Left colon (tissue), 2 donors: ENCODE measurements around the gene NDE1. TPM values are rescaled to one million over a fixed set of nuclear protein-coding genes. Genes with fewer than 3 reads are reported as not detected.

ENCODE experiments used
- ATAC-seq: fragments of 200-7000 bp; cut with Tn5 transposase; one replicate; pipeline ENCODE4 v1.9.1; 2020; ENCODE audit warnings: mild to moderate bottlenecking, moderate library complexity
- DNase-seq, 2 donors: peaks; one replicate each; pipeline ENCODE4 v3.0.0-alpha.2; 2020
- intact Hi-C, 2 donors: fragments of 100-400 bp; cut with DNase I in 1 of 2; cut with micrococcal nuclease in 1 of 2; formaldehyde crosslinking; loops; one replicate each; pipeline versions ENCODE4 v1.11.2 to v1.14.0; 2022; cut with DNase I, micrococcal nuclease
- total RNA-seq, 2 donors: library from RNA; stranded (reverse); fragmentation: NEBNext Ultra II Directional; extraction: Animal tissue kit (Norgen Biotek cat#: 25700); gene quantifications; one replicate each; pipeline ENCODE4 v1.2.1, GENCODE V29; 2021
- donor health status: DM: no; HTN: no; CAD: no.
- donor health status: DM: yes; HTN: yes; CAD: no.

NDE1 gene
- total RNA-seq, 2 donors from 2014 or later: 24.8 to 30.9 TPM

DNA sequence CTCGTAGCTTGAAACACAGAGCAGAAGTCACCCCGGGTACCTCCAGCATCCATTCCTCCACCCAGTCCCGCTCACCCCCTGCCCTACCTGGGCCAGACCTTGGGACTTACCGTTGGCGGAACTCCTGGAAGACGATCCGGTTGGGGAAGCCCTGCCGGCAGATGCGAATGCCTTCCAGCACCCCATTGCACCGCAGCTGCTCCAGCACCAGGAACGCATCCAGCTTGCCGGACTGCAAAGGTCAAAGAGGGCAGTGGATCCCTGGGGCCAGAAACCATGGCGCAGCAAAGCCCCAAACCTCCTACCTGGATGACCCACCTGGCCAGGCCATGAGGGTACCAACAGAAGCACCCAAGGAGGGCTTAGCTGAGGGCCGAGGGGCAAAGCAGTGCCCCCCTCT, 97.9 kb downstream of the NDE1 start:
- DNase-seq: no peak
- ATAC-seq: no peak
- intact Hi-C loops: no loop called here

DNA sequence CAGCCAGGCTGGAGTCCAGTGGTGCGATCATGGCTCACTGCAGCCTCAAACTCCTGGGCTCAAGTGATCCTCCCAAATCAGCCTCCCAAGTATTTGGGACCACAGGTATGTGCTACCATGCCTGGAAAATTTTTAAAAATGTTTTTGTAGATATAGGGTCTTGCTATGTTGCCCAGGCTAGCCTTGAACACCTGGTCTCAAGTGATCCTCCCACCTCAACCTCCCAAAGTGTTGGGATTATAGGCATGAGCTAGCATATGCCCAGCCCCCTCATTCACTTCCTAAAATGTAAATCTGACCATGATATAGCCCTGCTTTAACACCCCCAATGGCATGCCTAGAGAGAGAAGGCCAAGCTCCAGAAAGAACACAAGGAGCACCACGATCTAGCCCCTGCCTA, 98.6 kb downstream of the NDE1 start:
- no peak for DNase-seq
- no peak for ATAC-seq
- intact Hi-C loops: no loop called here

DNA sequence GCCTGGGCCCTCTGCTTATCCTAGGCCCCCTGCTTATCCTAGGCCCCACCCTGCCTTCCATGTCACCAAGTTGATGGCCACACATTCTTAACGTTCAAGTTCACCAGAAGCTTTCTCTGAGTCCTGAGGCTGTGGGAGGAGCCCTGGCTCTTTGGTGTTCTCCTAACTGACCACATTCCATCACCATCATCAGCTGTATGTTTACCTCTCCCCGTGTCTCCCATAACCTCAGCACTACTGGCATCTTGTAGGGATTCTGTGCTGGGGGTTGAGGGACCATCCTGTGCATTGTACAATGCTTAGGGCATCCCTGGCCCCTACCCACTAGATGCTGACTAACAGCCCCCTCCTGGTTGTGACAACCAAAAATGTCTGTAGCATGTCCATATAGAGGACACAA, 99.3 kb downstream of the NDE1 start:
- intact Hi-C loops: no loop called here
- no peak for ATAC-seq
- no peak for DNase-seq

DNA sequence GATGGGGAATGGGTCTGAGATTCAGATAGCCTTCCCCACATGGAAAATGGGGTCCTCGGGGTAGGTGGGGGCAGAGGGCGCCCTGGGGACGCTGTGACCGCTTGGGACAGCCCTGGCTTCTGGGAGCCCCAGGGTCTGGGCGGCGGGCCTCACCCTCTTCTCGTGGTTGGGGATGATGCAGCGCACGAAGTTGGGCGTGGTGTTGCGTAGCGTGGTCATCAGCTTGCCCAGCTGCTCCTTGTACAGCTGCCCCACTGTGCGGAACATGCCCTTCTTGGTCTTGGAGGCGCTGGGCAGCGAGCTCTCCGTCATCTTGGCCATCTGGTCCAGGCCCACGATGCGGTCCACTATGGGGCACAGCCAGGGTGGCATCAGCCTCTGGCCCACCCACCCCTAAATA, 99.9 kb downstream of the NDE1 start:
- DNase-seq (no peak), ATAC-seq (no peak)
- intact Hi-C loops: no loop called here

DNA sequence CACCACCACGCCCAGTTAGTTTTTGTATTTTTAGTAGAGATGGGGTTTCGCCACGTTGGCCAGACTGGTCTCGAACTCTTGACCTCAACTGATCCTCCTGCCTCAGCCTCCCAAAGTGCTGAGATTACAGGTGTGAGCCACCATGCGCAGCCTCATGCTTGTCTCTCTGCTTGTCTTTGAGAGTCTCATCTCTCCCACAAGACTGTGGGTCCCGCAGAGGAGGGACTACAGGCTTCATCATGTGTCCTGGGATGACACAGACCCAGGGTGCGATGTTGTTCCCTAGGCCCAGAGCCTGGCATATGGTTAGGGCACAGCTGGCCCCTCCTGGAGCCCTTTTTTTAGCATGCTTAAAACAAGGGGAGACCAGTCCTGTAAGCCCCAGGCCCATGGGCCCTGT, 101.9 kb downstream of the NDE1 start:
- intact Hi-C loops: no loop called here
- DNase-seq (no peak), ATAC-seq (no peak)

DNA sequence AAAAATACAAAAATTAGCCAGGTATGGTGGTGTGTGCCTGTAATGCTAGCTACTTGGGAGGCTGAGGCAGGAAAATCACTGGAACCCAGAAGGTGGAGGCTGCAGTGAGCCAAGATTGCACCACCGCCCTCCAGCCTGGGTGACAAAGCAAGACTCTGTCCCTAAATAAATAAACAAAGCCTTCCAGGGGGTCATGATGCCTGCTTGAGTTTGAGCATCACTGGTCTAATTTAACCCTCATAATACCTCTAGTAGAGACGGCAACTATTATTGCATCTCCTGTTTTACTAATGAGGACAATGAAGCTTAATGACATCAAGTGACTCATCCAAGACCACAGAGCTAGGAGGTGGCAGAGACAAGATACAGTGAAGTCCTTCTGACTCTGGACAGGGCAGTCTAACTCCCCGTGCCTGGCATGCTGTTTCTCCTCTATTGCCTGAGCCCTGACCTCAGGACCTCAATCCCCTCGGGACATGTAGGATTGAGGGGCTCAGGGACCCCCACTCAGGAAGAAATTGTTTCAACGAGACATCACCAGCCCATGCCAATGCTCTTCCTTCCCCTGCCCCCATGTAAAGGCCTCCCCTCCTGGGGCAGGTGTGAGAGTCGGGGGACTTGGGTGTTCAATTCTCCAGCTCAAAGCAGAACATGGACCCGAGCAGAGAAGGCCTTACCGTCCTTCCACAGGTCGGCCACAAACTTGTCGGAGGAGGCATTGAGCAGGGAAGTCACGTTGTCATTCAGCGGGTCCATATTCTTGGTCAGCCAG, 102.9 kb downstream of the NDE1 start:
- ATAC-seq (no peak), DNase-seq (no peak)
- intact Hi-C loops: no loop called here

DNA sequence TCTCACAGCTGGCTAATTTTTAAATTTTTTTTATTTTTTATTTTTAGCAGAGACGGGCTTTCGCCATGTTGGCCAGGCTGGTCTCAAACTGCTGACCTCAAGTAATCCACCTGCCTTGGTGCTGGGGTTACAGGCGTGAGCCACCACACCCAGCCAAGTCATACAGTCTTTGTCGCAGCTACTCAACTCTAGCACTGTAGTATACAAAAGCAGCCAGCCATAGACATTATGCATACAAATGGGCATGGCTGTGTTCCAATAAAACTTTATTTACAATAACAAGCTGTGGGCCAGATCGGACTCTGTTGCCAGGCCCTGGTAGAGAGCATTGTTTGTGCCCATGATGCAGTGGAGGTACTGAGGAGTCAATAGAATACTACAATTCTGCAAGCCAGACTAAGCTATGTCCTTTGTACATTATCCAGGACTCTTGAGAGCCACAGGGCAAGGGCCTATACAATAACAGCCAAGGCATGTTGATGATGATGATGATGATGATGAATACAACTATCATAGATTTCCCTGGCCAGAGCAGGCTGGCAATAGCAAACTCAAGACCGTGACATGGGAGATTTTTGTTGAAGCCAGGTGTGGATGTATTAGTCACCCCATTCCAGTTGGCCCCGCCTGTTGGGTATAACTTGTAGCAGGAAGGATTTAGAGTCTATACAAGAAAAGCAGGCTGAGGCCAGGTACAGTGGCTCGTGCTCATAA, 104.9 kb downstream of the NDE1 start:
- no peak for ATAC-seq
- intact Hi-C loops: no loop called here
- no peak for DNase-seq

DNA sequence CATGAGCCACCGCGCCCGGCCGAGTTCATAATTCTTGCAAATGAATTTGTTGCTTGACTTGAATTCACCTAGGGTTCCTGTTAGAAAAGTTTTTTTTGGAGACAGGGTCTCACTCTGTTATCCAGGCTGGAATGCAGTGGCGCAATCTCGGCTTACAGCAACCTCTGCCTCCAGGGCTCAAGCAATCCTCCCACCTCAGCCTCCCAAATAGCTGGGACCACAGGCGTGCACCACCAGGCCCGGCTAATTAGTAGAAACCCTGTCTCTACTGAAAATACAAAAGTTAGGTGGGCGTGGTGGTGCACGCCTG, 107.0 kb downstream of the NDE1 start:
- DNase-seq (no peak), ATAC-seq (no peak)
- intact Hi-C loops: no loop called here

DNA sequence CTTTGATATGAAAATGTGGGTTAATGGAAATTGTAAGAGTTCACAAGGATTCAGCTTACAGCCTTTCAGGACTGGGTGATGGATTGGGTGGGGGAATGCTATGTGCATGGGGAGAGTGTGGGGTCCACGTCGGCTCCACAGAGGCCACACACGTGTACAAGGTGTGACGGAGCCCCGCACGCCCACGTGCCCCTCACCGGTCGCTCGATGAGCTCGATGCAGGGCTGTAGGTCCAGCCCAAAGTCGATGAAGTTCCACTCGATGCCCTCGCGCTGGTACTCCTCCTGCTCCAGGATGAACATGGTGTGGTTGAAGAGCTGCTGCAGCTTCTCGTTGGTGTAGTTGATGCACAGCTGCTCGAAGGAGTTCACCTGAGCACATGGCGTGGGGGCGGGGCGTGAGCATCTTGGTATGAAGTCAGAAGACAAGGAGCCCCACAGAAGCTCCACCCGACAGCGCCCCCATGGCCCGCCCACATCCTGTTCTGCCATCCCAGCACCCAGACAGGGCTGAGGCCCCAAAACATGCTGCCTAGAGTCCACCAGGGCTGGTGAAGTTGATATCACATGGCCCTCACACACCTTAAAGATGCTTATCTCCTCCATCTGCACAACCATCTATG, 107.7 kb downstream of the NDE1 start:
- no peak for ATAC-seq
- no peak for DNase-seq
- intact Hi-C loops: no loop called here

DNA sequence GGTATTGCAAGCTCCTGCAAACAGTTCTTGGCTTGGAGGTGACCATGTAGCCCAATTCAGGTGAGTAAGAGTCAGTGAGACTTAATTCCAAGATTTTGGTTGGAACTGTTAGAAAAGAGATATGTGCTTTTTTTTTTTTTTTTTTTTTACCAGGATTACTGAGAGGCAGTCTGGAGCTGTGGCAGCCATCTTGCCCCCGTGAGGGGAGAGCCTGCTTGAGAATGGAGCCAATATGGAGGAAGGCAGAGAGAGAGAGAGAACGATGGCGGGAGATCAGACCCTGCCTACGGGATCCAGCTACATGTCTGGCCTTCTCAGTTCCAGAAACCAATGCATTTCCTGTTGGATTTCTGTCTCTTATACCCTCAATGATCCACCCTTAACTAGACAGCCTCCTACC, 109.0 kb downstream of the NDE1 start:
- DNase-seq: no peak
- intact Hi-C loops: no loop called here
- ATAC-seq: no peak

DNA sequence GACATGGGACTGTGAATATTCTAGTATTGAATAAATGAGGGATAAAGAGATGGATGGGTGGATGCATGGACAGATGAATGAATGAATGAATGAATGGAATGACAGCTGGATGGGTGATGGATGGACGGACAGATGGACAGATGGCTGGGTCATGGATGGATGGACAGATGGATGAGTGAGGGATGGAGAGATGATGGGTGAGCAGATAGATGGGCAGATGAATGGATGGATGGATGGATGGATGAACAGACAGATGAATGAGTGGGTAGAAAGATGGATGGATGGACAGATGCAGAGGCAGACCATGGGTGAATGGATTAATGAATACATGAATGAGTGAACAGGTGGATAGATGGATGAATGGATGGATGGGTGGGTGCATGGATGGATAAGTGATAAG, 110.1 kb downstream of the NDE1 start:
- DNase-seq (no peak), ATAC-seq (no peak)
- intact Hi-C loops: no loop called here

DNA sequence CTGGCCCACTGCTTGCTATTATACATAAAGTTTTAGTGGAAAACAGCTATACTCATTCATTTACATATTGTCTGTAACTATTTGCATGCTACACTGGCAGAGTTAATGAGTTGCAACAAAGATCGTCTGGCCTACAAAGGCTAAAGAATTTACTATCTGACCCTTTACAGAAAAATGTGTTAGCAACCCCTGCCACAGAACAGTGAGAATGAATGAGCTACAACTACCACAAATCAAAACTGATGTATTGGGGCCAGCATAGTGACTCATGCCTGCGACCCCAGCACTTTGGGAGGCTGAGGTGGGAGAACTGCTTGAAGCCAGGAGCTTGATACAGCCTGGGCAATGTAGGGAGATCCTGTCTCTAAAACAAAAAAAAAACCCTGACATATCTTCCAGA, 114.1 kb downstream of the NDE1 start:
- ATAC-seq: no peak
- no peak for DNase-seq
- intact Hi-C loops: no loop called here

DNA sequence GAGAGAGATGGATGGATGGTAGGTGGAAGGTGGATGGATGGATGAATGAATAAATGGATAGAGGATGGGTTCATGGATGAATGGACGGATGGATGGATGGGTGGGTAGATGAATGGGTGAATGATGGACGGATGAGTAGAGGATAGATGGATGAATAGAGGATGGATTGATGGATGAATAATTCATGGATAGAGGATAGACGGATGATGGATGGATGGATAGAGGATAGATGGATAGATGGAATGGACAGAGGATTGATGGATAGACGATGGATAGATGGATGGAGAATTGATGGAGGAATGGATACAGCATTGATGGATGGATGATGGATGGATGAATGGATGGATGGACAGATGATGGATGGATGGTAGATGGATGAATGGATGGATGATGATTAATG, 115.1 kb downstream of the NDE1 start:
- intact Hi-C loops: no loop called here
- DNase-seq (no peak), ATAC-seq (no peak)

DNA sequence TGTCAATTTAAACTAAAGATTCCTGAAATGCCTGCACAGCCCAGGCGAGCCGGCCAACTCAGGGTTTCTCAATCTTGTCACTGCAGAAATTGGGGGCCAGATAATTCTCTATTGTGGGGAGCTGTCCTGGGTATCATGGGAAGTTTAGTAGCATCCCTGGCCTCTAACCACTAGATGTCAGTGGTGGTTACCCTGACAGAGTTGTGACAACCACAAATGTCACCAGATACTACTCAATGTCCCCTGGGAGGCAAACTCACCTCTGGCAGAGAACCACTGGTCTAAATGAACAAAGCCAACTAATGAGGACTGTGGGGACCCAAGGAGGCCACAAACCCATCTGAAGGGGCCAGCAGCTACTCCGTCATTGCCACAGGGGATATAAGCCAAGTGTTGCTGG, 115.8 kb downstream of the NDE1 start:
- intact Hi-C loops: no loop called here
- ATAC-seq: peak; percentile 78
- DNase-seq: peak in 1 of 2 donors; percentile 11

DNA sequence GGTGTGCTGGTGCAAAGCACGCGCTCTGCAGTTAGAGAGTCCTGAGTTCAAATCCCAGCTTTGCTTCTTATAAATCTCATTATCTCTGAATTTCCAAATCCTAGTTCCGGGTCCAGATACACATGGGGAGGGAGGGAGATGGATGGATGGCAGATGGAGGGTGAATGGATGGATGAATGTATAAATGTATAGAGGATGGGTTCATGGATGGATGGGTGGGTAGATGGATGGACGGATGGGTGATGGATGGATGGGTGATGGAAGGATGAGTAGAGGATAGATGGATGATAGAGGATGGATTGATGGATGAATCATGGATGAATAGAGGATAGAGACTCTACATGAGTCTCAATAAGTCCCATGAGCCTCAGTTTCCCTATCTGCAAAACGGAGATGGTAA, 116.9 kb downstream of the NDE1 start:
- ATAC-seq: no peak
- intact Hi-C loops: no loop called here

DNA sequence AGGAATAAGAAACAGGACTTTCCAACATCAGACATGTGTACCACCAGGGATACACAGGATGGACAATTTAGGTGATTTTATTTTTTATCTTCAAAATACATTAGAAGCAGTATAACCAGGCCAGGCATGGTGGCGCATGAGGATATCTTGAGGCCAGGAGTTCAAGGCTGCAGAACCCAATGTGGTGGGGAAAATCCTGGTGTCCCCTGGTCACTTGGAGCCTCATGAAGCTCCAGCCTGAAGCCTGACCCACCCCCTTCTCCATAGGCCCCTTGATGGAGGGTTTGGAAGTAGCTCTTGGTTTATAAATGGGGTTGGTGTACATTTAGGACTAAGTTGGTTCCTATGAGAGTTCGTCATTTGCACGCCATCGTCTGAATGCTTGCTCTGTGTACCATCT, 118.2 kb downstream of the NDE1 start:
- ATAC-seq (no peak), DNase-seq (no peak)
- intact Hi-C loops: no loop called here

More for the DNA sequence above, 116.9 kb downstream of the NDE1 start:
- no peak for DNase-seq

DNA sequence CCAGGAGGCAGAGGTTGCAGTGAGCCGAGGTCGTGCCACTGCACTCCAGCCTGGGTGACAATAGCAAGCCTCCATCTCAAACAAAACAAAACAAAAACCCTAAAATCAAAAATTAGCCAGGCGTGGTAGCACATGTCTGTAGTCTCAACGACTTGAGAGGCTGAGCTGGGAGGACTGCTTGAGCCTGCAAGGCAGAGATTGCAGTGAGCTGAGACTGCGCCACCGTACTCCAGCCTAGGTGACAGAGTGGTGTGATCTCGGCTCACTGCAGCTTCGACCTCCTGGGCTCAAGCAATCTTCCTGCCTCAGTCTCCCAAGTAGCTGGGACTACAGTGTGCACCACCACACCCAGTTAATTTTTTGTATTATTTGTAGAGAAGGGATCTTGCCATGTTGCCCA, 119.2 kb downstream of the NDE1 start:
- ATAC-seq (no peak), DNase-seq (no peak)
- intact Hi-C loops: no loop called here

DNA sequence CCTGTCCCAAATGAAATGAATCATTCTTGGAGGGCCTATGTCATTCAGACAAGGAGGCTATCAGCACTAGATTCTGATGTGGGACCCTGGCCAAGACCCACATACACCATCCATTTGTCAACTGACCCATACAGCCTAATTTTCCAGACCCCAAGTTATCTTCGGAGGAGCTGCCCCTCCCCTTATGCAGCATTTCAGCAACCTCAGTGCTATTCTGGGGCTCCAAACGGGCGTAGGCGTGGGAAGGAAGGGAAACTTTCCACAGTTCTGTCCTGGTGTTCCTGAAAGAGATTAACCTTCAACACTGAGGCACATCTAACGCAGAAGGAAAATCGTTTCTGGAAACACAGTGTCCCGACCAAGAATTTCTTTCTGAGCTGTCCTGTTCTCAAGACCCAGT, 120.1 kb downstream of the NDE1 start:
- DNase-seq (no peak), ATAC-seq (no peak)
- intact Hi-C loops: no loop called here

DNA sequence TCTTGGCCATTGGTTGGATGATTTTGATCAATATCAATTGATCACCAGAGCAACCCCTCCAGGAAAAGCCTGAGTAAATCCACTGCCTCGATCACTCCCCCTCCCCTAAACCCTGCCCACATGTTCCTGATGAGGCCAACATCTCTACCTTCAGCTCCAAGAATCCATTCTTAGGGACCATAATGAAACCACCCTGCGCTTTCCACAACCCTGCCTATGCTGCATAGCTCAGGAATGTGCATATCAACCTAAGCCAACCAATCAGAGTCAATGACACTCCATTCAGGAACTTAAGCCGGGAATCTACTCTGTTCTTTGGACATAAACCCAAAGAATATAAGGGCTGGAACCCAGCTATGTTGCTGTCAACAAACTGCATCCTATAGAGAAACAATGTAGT, 120.5 kb downstream of the NDE1 start:
- DNase-seq: no peak
- ATAC-seq: no peak
- intact Hi-C loops: no loop called here

DNA sequence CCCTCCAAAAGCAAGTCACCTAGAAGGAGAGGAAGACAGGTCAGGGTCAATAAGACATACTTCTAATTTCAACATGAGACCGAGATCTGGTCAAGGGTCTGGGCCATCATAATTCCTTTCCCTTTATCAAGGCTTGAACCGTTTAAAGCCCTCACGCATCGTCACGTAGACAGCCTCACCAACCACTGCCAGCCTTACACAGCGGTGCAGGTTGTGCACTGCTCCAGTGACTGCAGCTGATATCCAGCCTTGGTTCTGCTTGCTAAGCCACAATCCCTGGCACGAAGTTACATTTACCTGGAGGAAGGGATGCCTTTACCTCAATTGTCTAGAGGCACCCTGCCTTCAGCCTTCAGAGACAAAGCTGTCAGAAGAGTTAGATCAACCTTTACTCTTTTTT, 121.6 kb downstream of the NDE1 start:
- intact Hi-C loops: no loop called here
- no peak for DNase-seq
- ATAC-seq: no peak
